Measurements from ENCODE around the gene MAP3K12.

- TF ChIP-seq CTCF (conservative IDR thresholded peaks at IDR 0.05) (no peak), EZH2 (IDR thresholded peaks at IDR 0.05; ENCODE audit: low read depth) (no peak)
These were observed 40.3 kb upstream of the MAP3K12 start for GRCh38 chr12:53539526-53539925.

All from PC-9 (cell line).